DMS114 treated with DMSO at 0.1 percent for 48 hours (cell line): ENCODE measurements around the gene NELFA.
A peak's percentile ranks its signal among the peaks of the same experiment; 100 is the strongest.
"Not testable (repeated sequence)": the region's sequence is repeated elsewhere in the genome, so short reads cannot be mapped to it uniquely, and the experiment has no call there.

Source experiments
- DNase-seq: peaks from one replicate; lab custom pipeline; 2025; ENCODE audit not compliant: unreplicated experiment; lab: John Stamatoyannopoulos, UW

NELFA gene

DNA sequence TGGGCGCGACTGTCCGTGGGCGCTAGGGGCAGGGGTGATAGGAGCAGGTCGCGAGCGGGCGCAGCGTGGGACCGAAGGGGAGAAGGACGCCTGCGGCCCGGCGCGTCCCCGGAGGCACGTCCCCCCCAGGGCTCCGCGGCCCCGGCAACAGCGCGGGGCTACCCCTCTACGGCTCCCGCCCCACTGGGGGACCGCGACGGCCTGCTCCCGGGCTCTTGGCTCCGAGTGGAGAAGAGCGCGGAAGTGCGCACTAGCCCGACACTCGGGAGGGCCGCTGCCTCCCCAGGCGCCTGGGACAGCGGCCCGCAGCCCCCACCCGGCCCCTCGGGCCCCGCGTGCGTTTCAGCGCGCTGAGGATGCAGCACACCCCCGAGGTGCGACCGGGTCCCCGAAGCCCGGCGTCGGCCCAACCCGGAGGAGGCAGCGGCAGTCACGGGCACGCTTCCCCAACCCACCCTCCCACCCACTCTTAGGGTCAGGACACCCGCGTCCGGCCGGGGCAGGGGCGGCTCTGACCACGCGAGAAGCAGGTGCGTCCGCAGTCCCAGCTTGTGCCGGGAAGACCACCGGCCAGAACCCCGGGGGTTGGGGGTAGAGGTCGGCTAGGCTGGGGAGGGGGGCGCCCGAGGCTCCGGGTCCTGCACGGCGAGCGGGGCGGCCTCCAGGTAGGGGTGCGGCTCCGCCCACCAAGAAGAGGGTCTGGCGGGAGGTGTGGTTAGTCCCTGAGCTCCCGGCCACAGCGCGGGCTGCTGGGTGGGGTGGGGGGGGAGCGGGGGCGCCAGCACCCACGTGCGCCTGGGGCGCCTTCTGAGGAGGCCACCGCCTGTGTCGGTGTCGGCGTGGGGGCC, 31.8 kb upstream of the NELFA start:
- DNase-seq = no peak

DNA sequence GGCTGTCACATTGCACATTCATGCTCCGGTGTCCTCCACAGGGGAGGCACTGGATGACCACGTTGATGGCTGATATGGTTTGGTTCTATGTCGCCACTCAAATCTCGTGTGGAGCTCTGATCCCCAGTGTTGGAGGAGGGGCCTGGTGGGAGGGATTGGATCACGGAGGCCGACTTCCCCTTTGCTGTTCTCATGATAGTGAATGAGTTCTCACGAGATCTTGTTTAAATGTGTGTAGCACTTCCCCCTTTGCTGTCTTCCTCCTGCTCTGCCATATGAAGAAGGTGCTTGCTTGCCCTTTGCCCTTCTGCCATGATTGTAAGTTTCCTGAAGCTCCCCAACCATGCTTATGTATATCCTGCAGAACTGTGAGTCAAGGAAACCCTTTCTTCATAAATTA, 28.1 kb upstream of the NELFA start:
- DNase-seq = no peak

DNA sequence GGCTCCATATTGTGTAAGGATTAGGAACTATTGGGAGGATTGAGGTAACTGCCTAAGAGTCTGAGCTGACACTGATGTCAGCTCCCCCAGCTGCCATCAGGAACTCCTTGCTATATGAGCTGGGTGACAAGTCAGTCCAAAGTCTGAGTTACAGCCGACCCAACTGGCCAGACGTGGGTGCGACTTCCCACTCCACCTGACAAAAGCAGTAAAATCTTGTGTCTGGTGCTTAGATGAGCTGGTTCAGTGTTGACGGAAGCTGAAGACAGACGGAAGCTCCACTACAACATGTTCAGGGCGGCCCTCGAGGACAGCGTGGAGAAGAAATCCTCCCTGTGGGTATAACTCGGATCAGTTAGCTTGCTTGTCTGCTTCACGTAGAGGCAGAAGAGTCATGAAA, 27.6 kb upstream of the NELFA start:
- no peak for DNase-seq

DNA sequence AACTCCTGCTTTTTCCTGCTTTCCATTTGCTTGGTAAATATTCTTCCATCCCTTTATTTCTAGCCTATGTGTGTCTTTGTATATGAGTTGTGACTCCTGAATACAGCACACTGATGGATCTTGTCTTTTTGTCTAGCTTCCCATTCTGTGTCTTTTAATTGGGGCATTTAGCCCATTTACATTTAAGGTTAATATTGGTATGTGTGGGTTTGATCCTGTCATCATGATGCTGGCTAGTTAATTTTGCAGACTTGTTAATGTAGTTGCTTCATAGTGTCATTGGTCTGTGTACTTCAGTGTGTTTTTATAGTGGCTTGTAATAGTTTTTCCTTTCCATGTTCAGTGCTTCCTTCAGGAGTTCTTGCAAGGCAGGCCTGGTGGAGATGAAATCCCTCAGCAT, 22.4 kb upstream of the NELFA start:
- DNase-seq = not testable (repeated sequence)

GRCh38 chr4:2027120-2027519, 18.3 kb upstream of the NELFA start:
- DNase-seq = not testable (repeated sequence)

DNA sequence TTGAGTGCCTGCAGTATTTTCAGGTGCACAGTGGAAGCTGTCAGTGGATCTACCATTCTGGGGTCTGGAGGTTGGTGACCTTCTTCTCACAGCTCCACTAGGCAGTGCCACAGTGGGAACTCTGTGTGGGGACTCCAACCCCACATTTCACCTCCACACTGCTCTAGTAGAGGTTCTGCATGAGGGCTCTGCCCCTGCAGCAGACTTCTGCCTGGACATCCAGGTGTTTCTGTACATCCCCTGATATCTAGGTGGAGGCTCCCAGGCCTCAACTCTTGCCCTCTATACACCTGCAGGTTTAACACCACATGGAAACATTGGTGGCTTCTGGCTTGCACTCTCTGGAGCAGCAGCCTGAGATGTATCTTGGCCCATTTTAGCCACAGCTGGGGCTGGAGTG, 17.0 kb upstream of the NELFA start:
- no peak for DNase-seq

DNA sequence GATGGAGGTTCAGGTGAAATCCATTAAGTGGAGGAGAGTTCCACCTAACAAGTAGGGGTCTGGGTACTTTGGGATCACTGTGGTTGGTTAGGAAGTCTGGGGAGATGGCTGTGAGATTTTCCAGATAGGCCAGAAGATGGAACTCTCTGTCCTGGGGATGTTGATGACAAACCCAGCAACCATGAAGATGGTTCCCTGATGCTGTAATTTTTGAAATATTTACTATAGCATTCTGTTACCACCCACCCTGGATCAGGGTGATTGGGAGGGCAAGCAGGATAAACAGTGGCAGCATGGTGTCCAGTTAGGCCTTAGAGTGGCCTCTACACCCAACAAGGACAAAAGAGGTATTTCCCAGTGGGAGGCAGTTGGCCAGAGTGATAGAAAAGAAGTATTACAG, 15.9 kb upstream of the NELFA start:
- no peak for DNase-seq

GRCh38 chr4:2021358-2022018, 12.7 kb upstream of the NELFA start:
- not testable (repeated sequence) for DNase-seq

GRCh38 chr4:2015008-2015407, 6.2 kb upstream of the NELFA start:
- no peak for DNase-seq

DNA sequence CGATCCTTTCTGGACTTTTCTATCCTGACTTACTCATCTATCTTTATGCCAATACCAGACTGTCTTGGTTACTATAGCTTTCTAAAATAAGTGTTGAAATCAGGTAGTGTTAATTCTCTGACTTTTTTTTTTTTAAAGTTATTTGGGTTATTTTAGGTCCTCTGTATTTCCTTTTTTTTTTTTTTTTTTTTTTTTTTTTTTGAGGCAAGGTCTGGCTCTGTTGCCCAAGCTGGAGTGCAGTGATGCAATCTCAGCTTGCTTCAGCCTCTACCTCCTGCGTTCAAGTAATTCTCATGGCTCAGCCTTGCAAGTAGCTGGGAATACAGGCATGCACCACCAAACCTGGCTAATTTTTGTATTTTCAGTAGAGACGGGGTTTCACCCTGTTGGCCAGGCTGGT, 2.8 kb upstream of the NELFA start:
- DNase-seq = no peak

DNA sequence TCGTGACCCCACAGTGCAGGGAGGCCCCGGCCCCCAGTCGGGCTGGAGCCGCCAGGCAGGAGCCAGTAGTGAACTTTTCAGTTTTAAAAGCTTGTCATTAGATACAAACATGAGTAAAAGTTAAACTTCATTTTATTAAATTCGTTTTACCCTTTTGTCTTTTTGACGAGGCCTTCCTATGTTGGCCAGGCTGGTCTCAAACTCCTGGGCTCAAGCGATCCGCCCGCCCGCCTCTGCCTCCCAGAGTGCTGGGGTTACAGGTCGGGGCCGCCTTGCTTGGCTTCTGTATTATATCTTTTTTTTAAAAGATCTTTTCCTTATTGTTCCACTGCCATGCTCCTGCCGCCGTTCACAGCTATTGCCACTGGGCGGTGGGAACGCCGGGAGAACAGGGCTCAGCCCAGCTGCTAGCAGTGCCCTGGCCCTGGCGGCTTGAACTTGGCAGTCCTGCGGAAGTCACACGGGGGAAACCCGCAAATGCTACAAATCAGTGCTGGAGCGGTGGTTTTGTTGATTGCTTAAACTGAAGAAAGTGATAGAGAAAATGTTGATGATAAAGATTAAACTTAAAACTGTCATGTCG, 968 bp upstream of the NELFA start:
- peak; percentile 59 for DNase-seq

- DNase-seq = no peak
These were observed 178 bp downstream of the NELFA start for GRCh38 chr4:2008671-2008920.

- no peak for DNase-seq
These were observed 737 bp downstream of the NELFA start for GRCh38 chr4:2007804-2008670.

GRCh38 chr4:2006956-2007653, 1.7 kb downstream of the NELFA start:
- no peak for DNase-seq

DNA sequence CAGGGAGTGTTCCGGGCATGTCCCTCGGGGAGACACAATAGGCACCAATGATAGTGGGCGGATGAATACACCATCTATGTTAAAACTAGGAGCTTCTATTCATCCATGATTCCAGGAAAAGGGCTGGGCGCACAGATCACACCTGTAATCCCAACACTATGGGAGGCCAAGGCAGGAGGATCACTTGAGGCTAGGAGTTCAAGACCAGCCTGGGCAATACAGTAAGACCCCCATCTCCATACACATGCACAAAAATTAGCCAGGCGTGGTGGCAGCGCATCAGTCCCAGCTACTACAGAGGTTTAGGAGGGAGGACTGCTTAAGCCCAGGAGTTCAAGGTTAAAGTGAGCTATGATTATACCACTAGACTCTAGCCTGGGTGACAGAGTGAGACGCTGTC, 2.4 kb downstream of the NELFA start:
- no peak for DNase-seq

- not testable (repeated sequence) for DNase-seq
These were observed 5.4 kb downstream of the NELFA start for GRCh38 chr4:2003361-2003760.

DNA sequence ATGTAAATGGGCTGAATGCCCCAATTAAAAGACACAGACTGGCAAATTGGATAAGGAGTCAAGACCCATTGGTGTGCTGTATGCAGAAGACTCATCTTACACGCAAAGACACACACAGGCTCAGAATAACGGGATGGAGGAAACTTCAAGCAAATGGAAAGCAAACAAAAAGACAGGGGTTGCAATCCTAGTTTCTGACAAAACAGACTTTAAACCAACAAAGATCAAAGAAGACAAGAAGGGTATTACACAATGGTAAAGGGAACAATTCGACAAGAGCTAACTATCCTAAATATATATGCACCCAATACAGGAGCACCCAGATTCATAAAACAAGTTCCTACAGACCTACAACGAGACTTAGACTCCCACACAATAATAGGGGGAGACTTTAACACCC, 9.5 kb downstream of the NELFA start:
- not testable (repeated sequence) for DNase-seq

GRCh38 chr4:1998296-1998695, 10.5 kb downstream of the NELFA start:
- DNase-seq = no peak

GRCh38 chr4:1997712-1998111, 11.1 kb downstream of the NELFA start:
- DNase-seq = no peak

DNA sequence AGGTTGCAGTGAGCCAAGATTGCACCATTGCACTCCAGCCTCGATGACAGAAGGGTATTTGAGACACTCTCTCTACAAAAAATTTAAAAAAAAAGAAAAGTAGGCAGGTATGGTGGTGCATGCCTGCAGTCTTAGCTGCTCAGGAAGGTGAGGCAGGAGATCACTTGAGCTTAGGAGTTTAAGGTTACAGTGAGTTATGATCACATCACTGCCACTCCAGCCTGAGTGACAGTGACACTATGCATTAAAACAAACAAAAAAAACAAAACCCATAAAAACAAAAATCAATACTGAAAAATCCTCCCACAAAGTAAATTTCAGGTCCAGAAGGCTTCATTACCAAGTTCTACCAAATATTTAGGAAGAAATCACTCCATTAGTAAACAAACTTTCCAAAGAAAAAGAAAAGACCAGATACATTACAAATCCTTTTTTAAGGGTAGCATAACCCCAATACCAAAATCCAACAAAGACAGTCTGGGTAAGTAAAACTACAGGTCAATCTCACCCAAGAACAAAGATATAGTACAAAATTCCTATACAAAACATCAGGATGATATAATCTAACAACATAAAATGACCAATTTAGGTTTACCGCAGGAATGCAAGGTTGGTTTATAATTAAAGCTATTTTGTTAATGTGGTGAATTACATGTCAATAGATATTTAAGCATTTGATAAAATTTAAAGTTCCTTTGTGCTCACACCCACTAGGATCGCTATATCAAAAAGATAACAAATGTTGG, 11.7 kb downstream of the NELFA start:
- no peak for DNase-seq
